Non-pigmented ciliary epithelial cell (primary cell): ENCODE measurements around the gene MFSD6.
"Not testable (repeated sequence)": the region's sequence is repeated elsewhere in the genome, so short reads cannot be mapped to it uniquely, and the experiment has no call there.

Experiments
- DNase-seq: peaks from one replicate; pipeline ENCODE4 v3.0.0-alpha.2; 2010; ENCODE audit warnings: low read depth

MFSD6 gene

DNA sequence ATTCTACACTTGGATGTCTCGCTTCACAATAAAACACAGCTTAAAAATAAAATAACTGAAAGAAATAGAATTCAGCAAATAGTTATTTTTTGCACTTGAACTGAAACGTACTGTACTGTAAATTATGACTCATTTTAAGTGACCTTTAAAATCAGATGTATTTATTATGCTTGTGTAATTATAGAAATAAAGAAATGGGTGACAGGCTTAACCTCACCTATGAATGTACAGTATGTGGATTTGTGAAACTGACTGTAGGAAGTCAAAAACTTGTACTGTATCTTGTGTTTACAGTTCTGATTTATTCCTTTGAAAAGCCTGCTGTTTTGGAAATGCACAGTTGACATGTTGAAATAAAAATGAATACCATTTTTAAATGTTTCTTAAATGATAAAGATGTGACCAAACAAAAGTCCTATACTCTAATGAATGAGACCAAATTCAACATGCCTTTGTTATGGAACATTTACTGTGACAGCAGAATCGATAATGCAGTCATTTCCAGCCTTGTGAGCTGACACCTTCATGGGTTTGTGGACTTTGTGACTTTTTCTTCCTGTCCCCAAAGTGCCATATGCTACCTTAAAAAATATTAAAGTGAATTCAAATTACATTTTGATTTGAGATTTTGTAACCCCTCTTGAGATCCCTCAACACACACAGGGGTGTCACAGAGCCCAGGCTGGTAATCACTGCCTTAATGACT is 93.7 kb downstream of the MFSD6 start:
- no peak for DNase-seq

- no peak for DNase-seq
These were observed 94.9 kb downstream of the MFSD6 start for GRCh38 chr2:190503088-190503487.

GRCh38 chr2:190504912-190505311 is 96.8 kb downstream of the MFSD6 start:
- DNase-seq, result no peak

- no peak for DNase-seq
These were observed 97.5 kb downstream of the MFSD6 start for GRCh38 chr2:190505696-190506095.

GRCh38 chr2:190506666-190507065 is 98.5 kb downstream of the MFSD6 start:
- DNase-seq, result no peak

DNA sequence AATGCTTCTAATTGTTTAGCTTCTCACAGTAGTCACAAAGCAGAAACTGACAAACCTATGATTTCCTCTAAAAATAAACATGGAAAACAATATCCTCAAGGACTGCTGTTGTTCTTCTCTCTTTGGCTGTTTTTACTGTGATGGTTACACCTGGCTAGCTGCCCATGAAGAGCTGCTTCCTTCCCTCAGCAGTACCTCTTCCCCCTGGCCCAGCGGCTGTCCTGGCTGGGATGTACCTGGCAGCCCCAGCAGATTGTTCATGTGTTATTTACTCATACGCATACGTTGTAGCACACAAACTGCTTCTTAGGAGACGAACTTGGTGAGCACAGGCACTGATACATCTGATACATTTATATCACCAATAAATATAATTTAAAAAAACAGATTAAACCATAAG is 99.0 kb downstream of the MFSD6 start:
- no peak for DNase-seq

DNA sequence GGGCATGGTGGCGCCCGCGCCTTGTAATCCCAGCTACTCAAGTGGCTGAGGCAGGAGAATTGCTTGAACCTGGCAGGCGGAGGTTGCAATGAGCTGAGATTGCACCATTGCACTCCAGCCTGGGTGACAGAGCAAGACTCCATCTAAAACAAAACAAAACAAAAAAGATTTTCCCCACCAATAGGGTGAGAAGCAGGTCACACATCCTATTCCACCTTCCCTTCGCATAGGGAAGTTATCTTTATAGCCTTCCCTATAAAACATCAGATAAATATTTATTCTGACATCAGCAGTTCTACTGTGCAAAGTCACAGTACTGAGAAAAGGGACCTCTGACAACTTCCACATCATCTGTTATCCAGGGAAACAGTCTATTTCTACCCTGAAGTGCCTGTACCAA is 101.7 kb downstream of the MFSD6 start:
- not testable (repeated sequence) for DNase-seq

DNA sequence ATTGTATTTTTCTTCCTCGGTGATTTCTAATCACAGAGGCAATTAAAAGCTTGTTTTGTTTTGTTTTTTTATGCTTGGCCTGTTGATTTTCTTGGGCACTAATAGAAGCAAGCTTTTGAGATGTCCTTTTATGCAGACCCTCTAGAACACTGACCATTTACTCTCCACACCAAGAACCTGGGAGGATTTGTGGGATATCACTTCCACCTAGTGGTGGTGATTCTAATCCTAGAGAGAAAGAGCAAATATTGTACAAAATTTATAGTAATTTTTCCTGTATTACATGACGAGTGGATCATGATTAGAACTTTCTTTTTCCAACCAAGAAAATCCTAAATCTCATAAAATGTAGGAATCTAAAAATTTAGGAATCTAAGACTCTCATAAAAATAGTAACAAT is 102.9 kb downstream of the MFSD6 start:
- DNase-seq, result no peak

DNA sequence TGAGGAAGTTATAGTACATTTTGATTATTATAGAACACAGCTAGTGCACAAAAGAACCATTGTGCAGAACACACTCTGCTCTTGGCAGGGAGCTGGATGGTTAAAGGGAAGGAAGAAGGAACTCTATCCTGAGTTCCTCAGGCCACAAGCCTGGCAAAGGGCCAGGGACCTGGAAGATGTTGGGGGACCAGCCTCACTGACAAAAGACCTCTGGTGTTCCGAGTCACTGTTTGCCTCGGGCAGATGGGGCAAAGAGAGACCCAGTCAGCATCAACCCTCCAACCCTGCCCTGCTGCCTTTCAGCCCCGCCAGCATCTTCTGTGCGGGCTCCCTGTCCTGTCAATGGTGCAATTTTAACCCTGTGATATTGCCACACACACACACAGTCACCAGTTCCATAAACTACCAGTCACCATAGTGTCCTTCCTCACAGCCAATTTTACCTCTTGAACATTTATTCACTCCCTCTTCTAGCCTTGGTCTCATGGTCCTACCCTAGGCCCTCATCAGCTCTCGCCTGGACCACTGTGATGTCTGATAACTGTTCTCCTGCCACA is 104.5 kb downstream of the MFSD6 start:
- DNase-seq, result no peak

GRCh38 chr2:190513877-190514276 is 105.7 kb downstream of the MFSD6 start:
- DNase-seq, result no peak

DNA sequence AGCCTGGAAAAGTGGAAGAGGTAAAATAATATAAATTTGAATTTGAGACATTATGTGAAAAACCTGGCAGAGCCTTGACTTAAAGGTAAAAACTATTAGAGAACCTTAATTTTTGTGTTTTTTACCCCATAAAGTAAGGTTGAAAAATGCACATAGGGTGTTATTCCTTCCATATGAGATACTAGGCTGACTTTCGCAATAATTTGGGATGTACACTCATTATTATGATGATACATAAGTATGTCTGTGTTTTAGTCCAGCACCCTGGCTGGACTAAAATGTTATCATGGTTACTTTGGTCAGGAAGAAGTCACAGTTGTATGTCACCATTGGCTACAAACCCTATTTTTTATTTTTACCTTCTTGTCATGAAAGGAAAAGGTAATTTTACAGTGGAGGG is 106.5 kb downstream of the MFSD6 start:
- no peak for DNase-seq

- no peak for DNase-seq
These were observed 107.5 kb downstream of the MFSD6 start for GRCh38 chr2:190515687-190516086.

- no peak for DNase-seq
These were observed 109.3 kb downstream of the MFSD6 start for GRCh38 chr2:190517468-190517867.

GRCh38 chr2:190519975-190520767 is 112.0 kb downstream of the MFSD6 start:
- no peak for DNase-seq

GRCh38 chr2:190524928-190525327 is 116.8 kb downstream of the MFSD6 start:
- DNase-seq, result no peak

GRCh38 chr2:190526105-190526750 is 118.1 kb downstream of the MFSD6 start:
- no peak for DNase-seq

DNA sequence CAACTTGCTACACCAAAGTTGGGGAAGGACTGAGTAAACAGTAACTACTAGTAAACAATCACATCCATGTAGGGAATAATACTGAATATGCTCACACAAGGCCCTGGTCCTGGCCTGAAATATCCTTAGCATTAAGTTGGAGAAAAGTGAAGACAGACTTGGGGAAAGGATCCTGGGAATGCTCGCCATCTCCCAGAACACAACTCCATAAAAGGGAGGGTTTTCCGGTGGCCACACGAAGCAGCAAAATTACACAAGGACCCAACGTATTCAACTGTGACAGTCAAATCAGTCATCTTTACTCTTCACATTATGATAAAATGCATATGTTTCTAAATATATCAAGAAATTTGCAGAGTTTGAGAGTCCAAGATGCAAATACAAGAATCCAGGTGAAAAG is 119.1 kb downstream of the MFSD6 start:
- no peak for DNase-seq

DNA sequence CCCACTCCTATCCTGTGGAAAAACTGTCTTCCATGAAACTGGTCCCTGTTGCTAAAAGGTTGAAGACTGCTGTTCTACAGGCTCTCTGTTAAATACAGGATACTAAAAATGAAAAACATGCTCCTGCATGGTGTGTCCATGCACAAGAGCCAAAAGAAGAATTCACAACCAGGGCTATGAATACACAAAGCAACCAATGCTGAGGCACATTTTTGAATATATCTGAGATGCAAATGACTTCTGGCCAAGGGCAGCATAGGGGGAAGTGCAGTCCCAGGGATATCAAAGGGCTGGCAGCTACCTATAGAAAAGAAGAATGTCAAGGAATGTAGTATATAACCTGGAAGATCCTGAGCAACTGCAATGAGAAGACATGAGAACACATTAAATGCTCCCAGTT is 119.8 kb downstream of the MFSD6 start:
- DNase-seq, result no peak

DNA sequence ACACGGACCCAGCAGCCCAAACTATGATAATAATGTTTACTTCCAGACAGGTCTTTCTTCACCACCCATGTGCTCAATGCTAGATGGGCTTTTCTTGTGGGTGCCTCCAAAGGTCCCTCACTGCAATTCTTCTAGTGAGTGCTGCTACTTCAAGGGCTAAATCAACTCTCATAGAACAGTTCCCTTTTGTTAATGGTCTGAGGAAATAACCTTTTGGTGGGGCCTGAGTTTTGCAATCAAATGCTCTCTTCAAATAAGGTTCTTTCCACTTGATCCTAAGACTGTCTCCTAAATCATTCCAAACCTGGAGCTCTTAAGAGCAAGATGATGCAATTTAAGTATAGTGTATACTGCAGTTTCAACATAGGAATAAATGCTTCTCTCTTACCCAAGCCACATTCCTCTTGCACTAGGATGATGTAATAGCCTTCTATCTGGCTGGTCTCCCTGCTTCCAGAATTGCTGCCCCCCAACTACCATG is 120.4 kb downstream of the MFSD6 start:
- no peak for DNase-seq

- DNase-seq, result no peak
These were observed 121.5 kb downstream of the MFSD6 start for GRCh38 chr2:190529486-190530247.

DNA sequence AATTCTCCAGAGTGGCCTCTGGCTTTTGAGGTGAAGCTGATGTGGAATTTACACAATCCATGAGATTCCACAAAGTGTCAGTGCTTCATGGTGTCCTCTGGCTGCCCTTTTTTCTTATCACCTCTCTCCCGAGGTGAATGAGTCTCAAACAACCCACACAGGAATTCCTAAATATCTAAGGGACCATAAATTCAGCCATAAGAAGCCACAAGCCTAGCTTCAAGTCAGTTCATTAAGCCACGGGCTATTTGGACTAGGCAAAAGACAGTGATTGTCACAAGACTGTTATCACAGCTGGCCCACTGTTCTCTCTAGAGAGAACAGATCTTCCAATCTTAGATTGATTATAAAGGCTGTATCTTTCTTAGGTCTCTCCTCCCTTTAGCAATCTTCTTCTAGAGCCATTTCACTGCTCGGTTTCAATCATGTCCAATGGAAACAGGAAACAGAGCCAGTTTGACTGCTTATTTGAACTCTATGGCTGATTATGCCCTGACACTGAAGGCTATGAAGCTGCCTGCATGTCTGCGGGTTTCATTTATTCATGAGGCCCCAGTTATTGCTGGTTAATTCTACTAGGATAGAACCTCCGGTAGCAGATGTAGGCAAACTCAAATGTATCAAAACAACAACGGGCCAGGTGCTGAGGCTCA is 122.2 kb downstream of the MFSD6 start:
- no peak for DNase-seq
